Suprapubic skin (tissue), 4 donors: Measurements from ENCODE around the gene SAMD4B. TPM values are rescaled to one million over a fixed set of nuclear protein-coding genes. Genes with fewer than 3 reads are reported as not detected.
A peak's percentile ranks its signal among the peaks of the same experiment; 100 is the strongest.

ENCODE experiments used
- DNase-seq, 2 donors: peaks; one replicate each; pipeline ENCODE4 v3.0.0-alpha.2; 2019; ENCODE audit warnings: low spot score in 2 of 2
- H3K27ac ChIP-seq: fragments of 200-600 bp; sonication (generic); one replicate; pipeline ENCODE4 v1.5.1; 2019
- H3K27me3 ChIP-seq: fragments of 200-600 bp; sonication (generic); one replicate; pipeline ENCODE4 v1.5.1; 2019
- H3K36me3 ChIP-seq: fragments of 200-600 bp; sonication (generic); one replicate; pipeline ENCODE4 v1.5.1; 2019
- H3K4me1 ChIP-seq: fragments of 200-600 bp; sonication (generic); one replicate; pipeline ENCODE4 v1.5.1; 2019
- H3K4me3 ChIP-seq: fragments of 200-600 bp; sonication (generic); one replicate; pipeline ENCODE4 v1.5.1; 2019; ENCODE audit warnings: mild to moderate bottlenecking
- H3K9me3 ChIP-seq: fragments of 200-600 bp; sonication (generic); one replicate; pipeline ENCODE4 v1.5.1; 2019
- EP300 ChIP-seq: sonication (generic); formaldehyde crosslinking; IDR thresholded peaks from one replicate; pipeline ENCODE4 v1.6.1; 2017; ENCODE audit warnings: antibody characterized with exemption
- POLR2A ChIP-seq, 2 donors: fragments of 450-650 bp; IDR thresholded peaks; one replicate each; pipeline ENCODE4 v1.6.1; 2017; ENCODE audit warnings: antibody characterized with exemption in 2 of 2, mild to moderate bottlenecking in 2 of 2, moderate library complexity in 2 of 2
- POLR2AphosphoS5 ChIP-seq, 3 donors: sonication (generic); formaldehyde crosslinking; IDR thresholded peaks; one replicate each; pipeline ENCODE4 v1.6.1; 2017; ENCODE audit warnings: antibody characterized with exemption in 3 of 3
- WGBS: methylation state at CpG from one replicate; pipeline ENCODE4 v1.1.5; 2018; 5-methylcytosine and 5-hydroxymethylcytosine counted together
- total RNA-seq, 4 donors: library from RNA; depleted of rRNA; stranded (reverse); fragments of >200 nt; gene quantifications; one replicate each; pipeline ENCODE4 v1.1.0, GENCODE V29; 2016
- TF ChIP-seq, protein P1 (sequence below), 2 donors: fragments of 200-600 bp in 1 of 2; fragments of 450-650 bp in 1 of 2; sonication (generic) in 1 of 2; IDR thresholded peaks; one replicate each; pipeline ENCODE4 v1.5.1; 2016 to 2019; ENCODE audit warnings: antibody characterized with exemption in 2 of 2, mild to moderate bottlenecking in 1 of 2, moderate library complexity in 1 of 2

The SAMD4B gene
- total RNA-seq, 4 donors from 2014 or later: 104 to 166 (median 113) TPM

DNA sequence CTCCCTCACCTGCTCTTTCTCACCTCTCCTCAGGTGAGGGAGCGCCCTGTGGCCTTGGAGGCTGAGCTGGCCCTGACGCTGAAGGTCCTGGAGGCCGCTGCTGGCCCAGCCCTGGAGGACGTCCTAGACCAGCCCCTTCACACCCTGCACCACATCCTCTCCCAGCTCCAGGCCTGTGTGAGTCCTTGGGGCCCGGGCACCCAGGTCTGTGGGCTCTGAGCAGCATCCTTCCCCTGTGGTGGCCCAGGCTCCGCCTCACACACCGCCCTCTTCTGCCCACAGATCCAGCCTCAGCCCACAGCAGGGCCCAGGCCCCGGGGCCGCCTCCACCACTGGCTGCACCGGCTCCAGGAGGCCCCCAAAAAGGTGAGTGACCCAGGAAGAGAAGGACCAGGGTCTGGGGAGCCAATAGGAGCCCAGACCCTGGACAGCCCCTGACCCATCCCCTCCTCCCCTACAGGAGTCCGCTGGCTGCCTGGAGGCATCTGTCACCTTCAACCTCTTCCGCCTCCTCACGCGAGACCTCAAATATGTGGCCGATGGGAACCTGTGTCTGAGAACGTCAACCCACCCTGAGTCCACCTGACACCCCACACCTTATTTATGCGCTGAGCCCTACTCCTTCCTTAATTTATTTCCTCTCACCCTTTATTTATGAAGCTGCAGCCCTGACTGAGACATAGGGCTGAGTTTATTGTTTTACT, 44.1 kb upstream of the SAMD4B start:
- Histone ChIP-seq H3K4me3 (no peak overlapping the region), H3K36me3 (no peaks in the 10 kb centered on the region), H3K9me3 (no peaks in the 10 kb centered on the region), H3K27ac (no peak overlapping the region), H3K4me1 (no peaks in the 10 kb centered on the region), H3K27me3 (peaks cover 10% of the 10 kb centered on the region)
- DNase-seq: peak; percentile 43 to 65
- 65% methylated on average over 17 of the region's 17 CpGs for WGBS
- TF ChIP-seq, protein P1, sequence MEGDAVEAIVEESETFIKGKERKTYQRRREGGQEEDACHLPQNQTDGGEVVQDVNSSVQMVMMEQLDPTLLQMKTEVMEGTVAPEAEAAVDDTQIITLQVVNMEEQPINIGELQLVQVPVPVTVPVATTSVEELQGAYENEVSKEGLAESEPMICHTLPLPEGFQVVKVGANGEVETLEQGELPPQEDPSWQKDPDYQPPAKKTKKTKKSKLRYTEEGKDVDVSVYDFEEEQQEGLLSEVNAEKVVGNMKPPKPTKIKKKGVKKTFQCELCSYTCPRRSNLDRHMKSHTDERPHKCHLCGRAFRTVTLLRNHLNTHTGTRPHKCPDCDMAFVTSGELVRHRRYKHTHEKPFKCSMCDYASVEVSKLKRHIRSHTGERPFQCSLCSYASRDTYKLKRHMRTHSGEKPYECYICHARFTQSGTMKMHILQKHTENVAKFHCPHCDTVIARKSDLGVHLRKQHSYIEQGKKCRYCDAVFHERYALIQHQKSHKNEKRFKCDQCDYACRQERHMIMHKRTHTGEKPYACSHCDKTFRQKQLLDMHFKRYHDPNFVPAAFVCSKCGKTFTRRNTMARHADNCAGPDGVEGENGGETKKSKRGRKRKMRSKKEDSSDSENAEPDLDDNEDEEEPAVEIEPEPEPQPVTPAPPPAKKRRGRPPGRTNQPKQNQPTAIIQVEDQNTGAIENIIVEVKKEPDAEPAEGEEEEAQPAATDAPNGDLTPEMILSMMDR (IDR thresholded peaks at IDR 0.05): no peak
- TF ChIP-seq POLR2A (IDR thresholded peaks at IDR 0.05) (no peak), EP300 (no peak)

DNA sequence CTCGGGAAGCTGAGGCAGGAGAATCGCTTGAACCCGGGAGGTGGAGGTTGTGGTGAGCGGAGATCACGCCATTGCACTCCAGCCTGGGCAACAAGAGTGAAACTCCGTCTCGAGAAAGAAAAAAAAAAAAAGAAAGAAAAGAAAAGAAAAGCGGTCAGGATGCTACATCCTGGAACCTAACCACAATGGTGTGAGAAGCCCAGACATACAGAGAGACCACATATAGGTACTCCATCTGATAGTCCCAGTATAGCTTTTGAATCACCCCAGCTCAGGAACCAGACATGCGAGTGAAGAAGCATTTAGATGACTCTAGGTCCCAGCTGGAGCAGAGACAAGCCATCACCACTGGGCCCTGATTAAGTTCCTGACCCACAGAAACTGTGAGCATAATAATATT, 42.8 kb upstream of the SAMD4B start:
- no peaks in the 10 kb centered on the region for H3K4me1 ChIP-seq
- peaks cover 16% of the 10 kb centered on the region for H3K27me3 ChIP-seq
- DNase-seq: peak in 1 of 2 donors; percentile 9
- no peak overlapping the region for H3K4me3 ChIP-seq
- H3K27ac ChIP-seq: no peak overlapping the region
- H3K36me3 ChIP-seq: no peaks in the 10 kb centered on the region
- TF ChIP-seq POLR2AphosphoS5 (IDR thresholded peaks at IDR 0.05): no peak
- no peak for TF ChIP-seq EP300
- no peak for TF ChIP-seq POLR2A (IDR thresholded peaks at IDR 0.05)
- TF ChIP-seq, protein P1 (IDR thresholded peaks at IDR 0.05): no peak
- no peaks in the 10 kb centered on the region for H3K9me3 ChIP-seq
- 87% methylated on average over 9 of the region's 9 CpGs for WGBS

DNA sequence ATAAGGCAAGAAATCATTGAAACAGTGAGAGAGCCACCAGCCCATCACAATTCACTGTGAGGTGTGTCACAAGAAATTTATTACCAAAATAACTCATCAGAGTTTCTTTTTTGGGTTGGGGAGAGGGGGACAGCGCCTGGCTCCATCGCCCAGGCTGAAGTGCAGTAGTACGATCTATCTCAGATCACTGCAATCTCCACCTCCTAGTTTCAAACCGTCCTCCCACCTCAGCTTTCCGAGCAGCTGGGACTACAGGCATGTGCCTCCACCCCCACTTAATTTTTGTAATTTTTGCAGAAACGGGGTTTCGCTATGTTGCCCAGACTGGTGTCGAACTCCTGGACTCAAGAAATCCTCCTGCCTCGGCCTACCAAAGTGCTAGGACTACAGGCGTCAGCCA, 42.4 kb upstream of the SAMD4B start:
- Histone ChIP-seq H3K9me3 (no peaks in the 10 kb centered on the region), H3K4me3 (no peak overlapping the region), H3K27ac (no peak overlapping the region), H3K27me3 (peaks cover 20% of the 10 kb centered on the region), H3K4me1 (no peaks in the 10 kb centered on the region), H3K36me3 (no peaks in the 10 kb centered on the region)
- no peak for TF ChIP-seq EP300
- TF ChIP-seq, protein P1 (IDR thresholded peaks at IDR 0.05): no peak
- TF ChIP-seq POLR2AphosphoS5 (IDR thresholded peaks at IDR 0.05): no peak
- DNase-seq: peak; percentile 5 to 49
- 93% methylated on average over 10 of the region's 10 CpGs for WGBS

DNA sequence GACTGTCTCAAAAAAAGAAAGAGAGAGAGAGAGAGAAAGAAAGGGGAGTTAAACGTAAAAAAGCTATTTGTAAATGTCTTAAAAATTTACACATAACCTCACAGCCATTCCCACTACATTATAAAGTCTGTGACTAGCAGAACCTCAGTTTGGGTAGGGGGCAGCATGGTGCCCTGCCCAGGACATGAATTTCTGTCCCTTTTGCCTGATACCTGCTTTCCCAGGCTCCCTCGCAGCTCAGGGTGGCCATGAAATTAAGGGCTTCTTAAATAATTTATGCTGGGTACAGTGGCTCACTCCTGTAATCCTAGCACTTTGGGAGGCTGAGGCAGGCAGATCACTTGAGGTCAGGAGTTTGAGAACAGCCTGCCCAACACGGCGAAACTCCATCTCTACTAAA, 41.2 kb upstream of the SAMD4B start:
- DNase-seq: peak; percentile 18 to 25
- 74% methylated on average over 4 of the region's 4 CpGs for WGBS
- no peak overlapping the region for H3K4me3 ChIP-seq
- peaks cover 30% of the 10 kb centered on the region for H3K27me3 ChIP-seq
- TF ChIP-seq POLR2A (IDR thresholded peaks at IDR 0.05) (no peak), EP300 (no peak), POLR2AphosphoS5 (IDR thresholded peaks at IDR 0.05) (no peak)
- TF ChIP-seq, protein P1 (IDR thresholded peaks at IDR 0.05): no peak
- H3K9me3 ChIP-seq: no peaks in the 10 kb centered on the region
- no peaks in the 10 kb centered on the region for H3K4me1 ChIP-seq
- H3K36me3 ChIP-seq: no peaks in the 10 kb centered on the region
- H3K27ac ChIP-seq: no peak overlapping the region

DNA sequence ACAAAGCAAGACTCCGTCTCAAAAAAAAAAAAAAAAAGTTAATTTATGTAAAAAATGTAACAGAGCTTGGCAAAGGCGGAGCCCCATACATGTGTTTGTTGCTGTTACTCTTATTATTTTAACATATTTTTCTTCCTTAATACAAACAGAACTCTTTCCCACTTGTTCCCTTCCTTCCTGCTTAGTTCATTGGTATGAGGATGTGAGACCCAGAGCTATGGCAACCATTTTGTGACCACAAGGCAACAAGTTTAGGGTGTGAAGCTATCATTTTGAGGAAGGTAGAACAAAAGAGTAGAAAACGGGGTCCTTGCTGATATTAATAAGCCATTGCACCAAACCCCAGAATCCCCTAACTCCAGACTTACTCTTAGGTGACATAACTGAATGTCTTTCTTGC, 40.7 kb upstream of the SAMD4B start:
- no peak for DNase-seq
- TF ChIP-seq EP300: no peak
- TF ChIP-seq POLR2AphosphoS5 (IDR thresholded peaks at IDR 0.05): no peak
- TF ChIP-seq POLR2A (IDR thresholded peaks at IDR 0.05): no peak
- TF ChIP-seq, protein P1 (IDR thresholded peaks at IDR 0.05): no peak
- Histone ChIP-seq H3K27me3 (peaks cover 30% of the 10 kb centered on the region), H3K9me3 (no peaks in the 10 kb centered on the region), H3K4me3 (no peak overlapping the region), H3K27ac (no peak overlapping the region), H3K36me3 (no peaks in the 10 kb centered on the region), H3K4me1 (no peaks in the 10 kb centered on the region)
- WGBS: 81% methylated on average over 3 of the region's 3 CpGs
